Panc1 (cell line): ENCODE results near the gene SHB. TPM values are rescaled to one million over a fixed set of nuclear protein-coding genes. Genes with fewer than 3 reads are reported as not detected.
A peak's percentile ranks its signal among the peaks of the same experiment; 100 is the strongest.

Experiments used
- ATAC-seq: fragments of 200-7000 bp; cut with Tn5 transposase; 2 replicates; pipeline ENCODE4 v1.9.1; 2020; ENCODE audit warnings: mild to moderate bottlenecking, moderate library complexity
- BruUV-seq: library from RNA; stranded (reverse); fragments of 400-500 nt; replicated peaks from 2 replicates; lab custom pipeline; 2021; lab: Mats Ljungman, UMichigan
- CTCF ChIA-PET: fragments of 300-600 bp; sonication (Branson Sonifier 250); formaldehyde crosslinking; loops from one replicate; lab custom pipeline; 2022; ENCODE audit warnings: antibody characterized with exemption; lab: Charles Lee
- POLR2A ChIA-PET: fragments of 300-600 bp; sonication (Branson Sonifier 250); formaldehyde crosslinking; loops from one replicate; lab custom pipeline; 2022; ENCODE audit warnings: antibody characterized with exemption; lab: Charles Lee
- DNase-seq: peaks from one replicate; pipeline ENCODE4 v3.0.0-alpha.2; 2010; ENCODE audit warnings: low read depth, low spot score
- H3K27ac ChIP-seq: 2 replicates; pipeline ENCODE4 v1.5.1; 2011; ENCODE audit warnings: mild to moderate bottlenecking, low read length, inconsistent platforms
- H3K27me3 ChIP-seq: fragments of 200-500 bp; sonication (Bioruptor generic); 2 replicates; pipeline ENCODE4 v1.6.0; 2014; ENCODE audit warnings: low read length, inconsistent platforms; ENCODE audit not compliant: control insufficient read depth, insufficient read depth
- H3K36me3 ChIP-seq: fragments of 200-500 bp; sonication (Bioruptor generic); 2 replicates; pipeline ENCODE4 v1.5.1; 2014; ENCODE audit warnings: inconsistent platforms, mild to moderate bottlenecking, low read length, moderate library complexity; ENCODE audit not compliant: control insufficient read depth, insufficient read depth
- H3K4me1 ChIP-seq: 2 replicates; pipeline ENCODE4 v1.5.1; 2011; ENCODE audit warnings: inconsistent platforms, mild to moderate bottlenecking, low read length, moderate library complexity; ENCODE audit not compliant: control insufficient read depth, insufficient read depth
- H3K4me3 ChIP-seq, 2 experiments: 2 replicates each; pipeline ENCODE4 v1.5.1; 2011 to 2012; ENCODE audit warnings: low read depth in 2 of 2, low read length in 2 of 2, mild to moderate bottlenecking in 2 of 2, inconsistent platforms in 1 of 2, moderate library complexity in 1 of 2
- H3K9me3 ChIP-seq: fragments of 200-500 bp; sonication (Bioruptor generic); 2 replicates; pipeline ENCODE4 v1.5.1; 2014; ENCODE audit warnings: low read depth, mild to moderate bottlenecking, inconsistent platforms, low read length, moderate library complexity; ENCODE audit not compliant: control insufficient read depth, insufficient read depth
- POLR2AphosphoS5 ChIP-seq: IDR thresholded peaks from 2 replicates; pipeline ENCODE4 v1.6.1; 2012; ENCODE audit warnings: mild to moderate bottlenecking, low read depth, low read length, moderate library complexity
- SIN3A ChIP-seq: IDR thresholded peaks from 2 replicates; pipeline ENCODE4 v1.6.1; 2012; ENCODE audit warnings: low read depth, mild to moderate bottlenecking, low read length, moderate library complexity, borderline replicate concordance; ENCODE audit not compliant: insufficient read depth
- TCF7L2 ChIP-seq: IDR thresholded peaks from 2 replicates; pipeline ENCODE4 v1.6.1; 2011; ENCODE audit warnings: mild to moderate bottlenecking, low read depth, low read length, inconsistent platforms
- in situ Hi-C: cut with HindIII; loops from 2 replicates; pipeline ENCODE4 v1.10.0; 2016; ENCODE audit warnings: low sequenced_read_pairs, low pct_unique_long_range_greater_than_20kb
- intact Hi-C: fragments of 100-400 bp; cut with micrococcal nuclease; formaldehyde crosslinking; loops from one replicate; pipeline ENCODE4 v1.10.0; 2022; ENCODE audit not compliant: unreplicated experiment
- total RNA-seq: library from RNA; stranded (reverse); gene quantifications from one replicate; pipeline ENCODE4 v1.2.1, GENCODE V29; 2021; ENCODE audit not compliant: unreplicated experiment
- TF ChIP-seq, protein P1 (sequence below), 2 experiments: IDR thresholded peaks; 2 replicates each; pipeline ENCODE4 v1.6.1; 2011 to 2012; ENCODE audit warnings: low read depth in 2 of 2, control low read depth in 1 of 2, low read length in 1 of 2, mild to moderate bottlenecking in 1 of 2, moderate library complexity in 1 of 2; ENCODE audit not compliant: insufficient read depth in 1 of 2
- TF ChIP-seq, protein P2 (sequence below): fragments of 450-650 bp; IDR thresholded peaks from 2 replicates; pipeline ENCODE4 v1.5.1; 2017; ENCODE audit warnings: mild to moderate bottlenecking

The SHB gene
- total RNA-seq, 1 experiment from 2014 or later = 59.9 TPM

- Histone ChIP-seq H3K9me3 (no peaks in the 10 kb centered on the region), H3K36me3 (peaks cover 6% of the 10 kb centered on the region), H3K4me3 (no peak overlapping the region), H3K27ac (peak overlapping the region; percentile 56), H3K4me1 (peaks cover 32% of the 10 kb centered on the region), H3K27me3 (no peaks in the 10 kb centered on the region)
- CTCF ChIA-PET = no interaction called here
- DNase-seq (no peak), ATAC-seq (no peak)
- BruUV-seq = no TSS peak
- intact Hi-C loops (no loop called here), in situ Hi-C loops (no loop called here)
- TF ChIP-seq, protein P1, sequence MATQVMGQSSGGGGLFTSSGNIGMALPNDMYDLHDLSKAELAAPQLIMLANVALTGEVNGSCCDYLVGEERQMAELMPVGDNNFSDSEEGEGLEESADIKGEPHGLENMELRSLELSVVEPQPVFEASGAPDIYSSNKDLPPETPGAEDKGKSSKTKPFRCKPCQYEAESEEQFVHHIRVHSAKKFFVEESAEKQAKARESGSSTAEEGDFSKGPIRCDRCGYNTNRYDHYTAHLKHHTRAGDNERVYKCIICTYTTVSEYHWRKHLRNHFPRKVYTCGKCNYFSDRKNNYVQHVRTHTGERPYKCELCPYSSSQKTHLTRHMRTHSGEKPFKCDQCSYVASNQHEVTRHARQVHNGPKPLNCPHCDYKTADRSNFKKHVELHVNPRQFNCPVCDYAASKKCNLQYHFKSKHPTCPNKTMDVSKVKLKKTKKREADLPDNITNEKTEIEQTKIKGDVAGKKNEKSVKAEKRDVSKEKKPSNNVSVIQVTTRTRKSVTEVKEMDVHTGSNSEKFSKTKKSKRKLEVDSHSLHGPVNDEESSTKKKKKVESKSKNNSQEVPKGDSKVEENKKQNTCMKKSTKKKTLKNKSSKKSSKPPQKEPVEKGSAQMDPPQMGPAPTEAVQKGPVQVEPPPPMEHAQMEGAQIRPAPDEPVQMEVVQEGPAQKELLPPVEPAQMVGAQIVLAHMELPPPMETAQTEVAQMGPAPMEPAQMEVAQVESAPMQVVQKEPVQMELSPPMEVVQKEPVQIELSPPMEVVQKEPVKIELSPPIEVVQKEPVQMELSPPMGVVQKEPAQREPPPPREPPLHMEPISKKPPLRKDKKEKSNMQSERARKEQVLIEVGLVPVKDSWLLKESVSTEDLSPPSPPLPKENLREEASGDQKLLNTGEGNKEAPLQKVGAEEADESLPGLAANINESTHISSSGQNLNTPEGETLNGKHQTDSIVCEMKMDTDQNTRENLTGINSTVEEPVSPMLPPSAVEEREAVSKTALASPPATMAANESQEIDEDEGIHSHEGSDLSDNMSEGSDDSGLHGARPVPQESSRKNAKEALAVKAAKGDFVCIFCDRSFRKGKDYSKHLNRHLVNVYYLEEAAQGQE (IDR thresholded peaks at IDR 0.05; ENCODE audit: insufficient read depth in 1 of 2, low read depth in 2 of 2, low read length in 1 of 2) = no peak
- TF ChIP-seq SIN3A (no peak), TCF7L2 (no peak), POLR2AphosphoS5 (no peak)
- TF ChIP-seq, protein P2, sequence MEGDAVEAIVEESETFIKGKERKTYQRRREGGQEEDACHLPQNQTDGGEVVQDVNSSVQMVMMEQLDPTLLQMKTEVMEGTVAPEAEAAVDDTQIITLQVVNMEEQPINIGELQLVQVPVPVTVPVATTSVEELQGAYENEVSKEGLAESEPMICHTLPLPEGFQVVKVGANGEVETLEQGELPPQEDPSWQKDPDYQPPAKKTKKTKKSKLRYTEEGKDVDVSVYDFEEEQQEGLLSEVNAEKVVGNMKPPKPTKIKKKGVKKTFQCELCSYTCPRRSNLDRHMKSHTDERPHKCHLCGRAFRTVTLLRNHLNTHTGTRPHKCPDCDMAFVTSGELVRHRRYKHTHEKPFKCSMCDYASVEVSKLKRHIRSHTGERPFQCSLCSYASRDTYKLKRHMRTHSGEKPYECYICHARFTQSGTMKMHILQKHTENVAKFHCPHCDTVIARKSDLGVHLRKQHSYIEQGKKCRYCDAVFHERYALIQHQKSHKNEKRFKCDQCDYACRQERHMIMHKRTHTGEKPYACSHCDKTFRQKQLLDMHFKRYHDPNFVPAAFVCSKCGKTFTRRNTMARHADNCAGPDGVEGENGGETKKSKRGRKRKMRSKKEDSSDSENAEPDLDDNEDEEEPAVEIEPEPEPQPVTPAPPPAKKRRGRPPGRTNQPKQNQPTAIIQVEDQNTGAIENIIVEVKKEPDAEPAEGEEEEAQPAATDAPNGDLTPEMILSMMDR = no peak
- POLR2A ChIA-PET = no interaction called here
Observed at GRCh38 chr9:37952731-37953130, 116.3 kb downstream of the SHB start.

DNA sequence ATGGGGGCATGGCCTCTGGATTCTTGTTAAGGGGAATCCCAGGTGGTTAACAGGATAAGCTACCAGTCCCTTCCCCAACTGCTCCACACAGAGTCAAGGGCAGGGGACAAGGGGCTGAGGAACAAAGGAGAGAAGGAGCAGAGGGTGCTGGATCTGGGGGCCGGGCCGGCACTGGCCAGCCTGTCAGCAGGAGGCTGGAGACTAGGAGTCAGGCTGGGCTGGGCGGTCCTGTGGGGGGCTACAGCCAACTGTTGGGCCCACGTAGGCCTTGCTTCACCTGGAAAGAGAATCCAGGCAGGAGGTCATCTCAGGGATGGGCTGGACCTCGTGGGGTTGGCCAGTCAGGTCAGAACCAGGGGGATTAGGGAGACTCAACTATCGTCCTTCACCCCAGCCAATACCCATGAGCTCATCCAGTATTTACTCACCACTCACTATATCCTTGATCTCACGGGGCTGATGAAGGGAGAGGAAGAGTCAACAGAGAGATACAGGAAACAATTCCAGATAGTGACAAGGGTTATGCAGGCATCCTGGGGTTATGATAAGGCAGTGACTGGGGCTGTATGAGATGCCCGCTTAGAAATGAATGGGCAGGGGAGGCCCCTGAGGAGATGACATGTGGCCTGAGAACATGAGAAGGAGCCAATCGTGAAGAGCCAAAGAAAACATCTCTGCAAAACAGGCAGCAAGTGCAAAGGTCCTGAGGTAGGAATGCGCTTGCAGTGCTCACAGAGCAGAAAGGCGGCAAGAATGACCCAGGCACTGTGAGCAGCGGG lies 117.2 kb downstream of the SHB start:
- TF ChIP-seq, protein P2 = no peak
- TF ChIP-seq POLR2AphosphoS5 = no peak
- no peak for TF ChIP-seq TCF7L2
- TF ChIP-seq, protein P1 (IDR thresholded peaks at IDR 0.05; ENCODE audit: insufficient read depth in 1 of 2, low read depth in 2 of 2, low read length in 1 of 2) = no peak
- TF ChIP-seq SIN3A = no peak
- BruUV-seq = no TSS peak
- Histone ChIP-seq H3K4me1 (peaks cover 26% of the 10 kb centered on the region), H3K4me3 (no peak overlapping the region), H3K27ac (peak overlapping the region; percentile 29), H3K9me3 (no peaks in the 10 kb centered on the region), H3K27me3 (no peaks in the 10 kb centered on the region), H3K36me3 (peaks cover 6% of the 10 kb centered on the region)
- ATAC-seq (no peak), DNase-seq (no peak)
- in situ Hi-C loops = no loop called here
- intact Hi-C loops = no loop called here
- POLR2A ChIA-PET = interaction anchor here (0.6 kb wide), 2 partner anchors 19 to 47 kb away, joined by 4 read pairs; no protein-coding TSS in a partner anchor
- CTCF ChIA-PET = no interaction called here
